ENCODE results near the gene ERCC1. TPM values are rescaled to one million over a fixed set of nuclear protein-coding genes. Genes with fewer than 3 reads are reported as not detected.

The ERCC1 gene
- polyA plus RNA-seq, 1 of the 3 experiments (the other 2 are of a cell fraction) = 95.3 TPM

GRCh38 chr19:45464852-45465441, 41.2 kb upstream of the ERCC1 start:
- no peak overlapping the region for H3K27ac ChIP-seq (ENCODE audit: low read depth in 2 of 2, low read length in 1 of 2)
- H3K79me2 ChIP-seq (ENCODE audit: insufficient read depth) = no peaks in the 10 kb centered on the region
- no peaks in the 10 kb centered on the region for H3K36me3 ChIP-seq (replicated peaks in 1 of 2; ENCODE audit: control insufficient read depth in 1 of 2, insufficient read depth in 2 of 2, low read length in 1 of 2)
- H4K20me1 ChIP-seq (ENCODE audit: insufficient read depth) = peaks cover 20% of the 10 kb centered on the region; the same call in 1 of the 2 replicates
- H3F3A ChIP-seq (replicated peaks; ENCODE audit: insufficient read depth) = peaks cover 11% of the 10 kb centered on the region
- CTCF ChIA-PET = interaction anchor here (2.0 to 27.6 kb wide), 3 partner anchors 14 to 22 kb away, joined by 5 to 870 read pairs (median 19); no protein-coding TSS in a partner anchor
- no peak overlapping the region for H2AFZ ChIP-seq (ENCODE audit: low read depth)
- H3K9ac ChIP-seq = no peak overlapping the region
- no peaks in the 10 kb centered on the region for H3K9me3 ChIP-seq
- POLR2A ChIA-PET = no interaction called here
- peaks cover 0 to 15% of the 10 kb centered on the region in 2 experiments; a peak in 1 of 4 replicates for H3K4me1 ChIP-seq (ENCODE audit: control insufficient read depth in 1 of 2, insufficient read depth in 2 of 2, low read depth in 1 of 2, low read length in 1 of 2)
- no peak for DNase-seq
- 61% methylated on average over 7 of the region's 8 CpGs for WGBS (ENCODE audit: low lambda C conversion rate)
- H3K9me2 ChIP-seq = no peaks in the 10 kb centered on the region
- no peak overlapping the region for H3K4me3 ChIP-seq (ENCODE audit: low read depth in 2 of 2, low read length in 1 of 2)
- no peaks in the 10 kb centered on the region; the same call in 1 of the 2 replicates for H3K27me3 ChIP-seq (ENCODE audit: insufficient read depth)
- H3K4me2 ChIP-seq = no peak overlapping the region
- TF ChIP-seq JUND (IDR thresholded peaks at IDR 0.05) (no peak), PBX3 (IDR thresholded peaks at IDR 0.05) (no peak), SIN3A (IDR thresholded peaks at IDR 0.05; ENCODE audit: borderline replicate concordance, low read depth, low read length) (no peak), NFIC (IDR thresholded peaks at IDR 0.05; ENCODE audit: borderline replicate concordance) (no peak), EP300 (IDR thresholded peaks at IDR 0.05; ENCODE audit: borderline replicate concordance in 1 of 2, low read depth in 1 of 2, low read length in 1 of 2) (no peak), EZH2phosphoT487 (IDR thresholded peaks at IDR 0.05; ENCODE audit: borderline replicate concordance, low read depth) (no peak), CTCF (IDR thresholded peaks at IDR 0.05) (no peak), IRF3 (IDR thresholded peaks at IDR 0.05; ENCODE audit: low read depth, low read length) (no peak), MXI1 (IDR thresholded peaks at IDR 0.05; ENCODE audit: low read depth, low read length) (no peak), GATA2 (CRISPR knock-in tag; IDR thresholded peaks at IDR 0.05) (no peak)

- Histone ChIP-seq H3K36me3 (replicated peaks in 1 of 2; ENCODE audit: control insufficient read depth in 1 of 2, insufficient read depth in 2 of 2, low read length in 1 of 2) (no peaks in the 10 kb centered on the region), H3K4me2 (no peak overlapping the region), H4K20me1 (ENCODE audit: insufficient read depth) (peaks cover 13% of the 10 kb centered on the region; the same call in 1 of the 2 replicates), H3K4me1 (ENCODE audit: control insufficient read depth in 1 of 2, insufficient read depth in 2 of 2, low read depth in 1 of 2, low read length in 1 of 2) (peaks cover 0 to 12% of the 10 kb centered on the region in 2 experiments; a peak in 1 of 4 replicates), H3K9me3 (no peaks in the 10 kb centered on the region), H3K4me3 (ENCODE audit: low read depth in 2 of 2, low read length in 1 of 2) (no peak overlapping the region), H3K27me3 (ENCODE audit: insufficient read depth) (no peaks in the 10 kb centered on the region; the same call in 1 of the 2 replicates), H3K79me2 (ENCODE audit: insufficient read depth) (no peaks in the 10 kb centered on the region), H3K9ac (no peak overlapping the region), H3F3A (replicated peaks; ENCODE audit: insufficient read depth) (peaks cover 7% of the 10 kb centered on the region), H2AFZ (ENCODE audit: low read depth) (no peak overlapping the region), H3K27ac (ENCODE audit: low read depth in 2 of 2, low read length in 1 of 2) (no peak overlapping the region), H3K9me2 (no peaks in the 10 kb centered on the region)
- ChIA-PET CTCF (interaction anchor here (2.0 to 27.6 kb wide), 3 partner anchors 14 to 21 kb away, joined by 5 to 870 read pairs (median 19); no protein-coding TSS in a partner anchor), POLR2A (no interaction called here)
- DNase-seq = no peak
- 35% methylated on average over 2 of the region's 2 CpGs for WGBS (ENCODE audit: low lambda C conversion rate)
- TF ChIP-seq PBX3 (IDR thresholded peaks at IDR 0.05) (no peak), SMC3 (IDR thresholded peaks at IDR 0.05; ENCODE audit: low read depth, low read length) (no peak), MAX (IDR thresholded peaks at IDR 0.05; ENCODE audit: low read depth) (no peak), YY1 (IDR thresholded peaks at IDR 0.05; ENCODE audit: low read depth) (no peak), ZBTB33 (IDR thresholded peaks at IDR 0.05; ENCODE audit: borderline replicate concordance, low read depth) (no peak), JUND (IDR thresholded peaks at IDR 0.05) (no peak), USF1 (IDR thresholded peaks at IDR 0.05; ENCODE audit: borderline replicate concordance, low read depth) (no peak), FOXJ3 (CRISPR knock-in tag; IDR thresholded peaks at IDR 0.05) (no peak)
Observed at GRCh38 chr19:45464274-45464673, 40.6 kb upstream of the ERCC1 start.

All from SK-N-SH (cell line).